H9 (cell line): Measurements from ENCODE around the gene GIMAP6. TPM values are rescaled to one million over a fixed set of nuclear protein-coding genes. Genes with fewer than 3 reads are reported as not detected.

Source experiments
- DNase-seq: peaks from one replicate; pipeline ENCODE4 v3.0.0-alpha.2; 2017
- H2AFZ ChIP-seq: one replicate; pipeline ENCODE4 v1.6.1; 2013; ENCODE audit warnings: mild to moderate bottlenecking, low read length, control low read depth, moderate library complexity
- H2AK5ac ChIP-seq: 2 replicates; pipeline ENCODE4 v1.6.1; 2013; ENCODE audit warnings: low read length, control low read depth, mixed read lengths; ENCODE audit not compliant: insufficient read length
- H2BK120ac ChIP-seq: one replicate; pipeline ENCODE4 v1.6.1; 2013; ENCODE audit warnings: low read depth, mild to moderate bottlenecking, low read length, control low read depth, inconsistent platforms; ENCODE audit not compliant: poor library complexity, severe bottlenecking
- H2BK12ac ChIP-seq: 2 replicates; pipeline ENCODE4 v1.6.1; 2013; ENCODE audit warnings: low read length, control low read depth, mixed read lengths, low read depth; ENCODE audit not compliant: insufficient read length
- H2BK15ac ChIP-seq: 2 replicates; pipeline ENCODE4 v1.6.1; 2013; ENCODE audit warnings: low read depth, low read length, control low read depth
- H2BK20ac ChIP-seq: one replicate; pipeline ENCODE4 v1.6.1; 2013; ENCODE audit warnings: low read depth, mild to moderate bottlenecking, low read length, control low read depth, inconsistent platforms; ENCODE audit not compliant: poor library complexity, severe bottlenecking
- H2BK5ac ChIP-seq: 2 replicates; pipeline ENCODE4 v1.6.1; 2013; ENCODE audit warnings: low read length, control low read depth, mixed read lengths; ENCODE audit not compliant: insufficient read length
- H3K14ac ChIP-seq: 2 replicates; pipeline ENCODE4 v1.6.1; 2013; ENCODE audit warnings: low read length, control low read depth; ENCODE audit not compliant: insufficient read depth
- H3K18ac ChIP-seq: 2 replicates; pipeline ENCODE4 v1.6.1; 2013; ENCODE audit warnings: low read depth, mild to moderate bottlenecking, mixed read lengths, low read length, control low read depth; ENCODE audit not compliant: insufficient read length
- H3K23ac ChIP-seq: 2 replicates; pipeline ENCODE4 v1.6.1; 2013; ENCODE audit warnings: low read length, control low read depth, mixed read lengths, low read depth; ENCODE audit not compliant: insufficient read length
- H3K23me2 ChIP-seq: 2 replicates; pipeline ENCODE4 v1.6.1; 2013; ENCODE audit warnings: low read depth, mild to moderate bottlenecking, mixed read lengths, low read length, control low read depth; ENCODE audit not compliant: insufficient read length, poor library complexity, severe bottlenecking
- H3K27ac ChIP-seq: 2 replicates; pipeline ENCODE4 v1.5.1; 2013; ENCODE audit warnings: low read length, control low read depth, mixed read lengths, low read depth; ENCODE audit not compliant: insufficient read length
- H3K27me3 ChIP-seq: 2 replicates; pipeline ENCODE4 v1.6.1; 2013; ENCODE audit warnings: low read length, control low read depth, inconsistent platforms; ENCODE audit not compliant: insufficient read depth
- H3K4ac ChIP-seq: 2 replicates; pipeline ENCODE4 v1.6.1; 2013; ENCODE audit warnings: low read depth, mild to moderate bottlenecking, control low read depth, inconsistent platforms, low read length, moderate library complexity
- H3K4me1 ChIP-seq: 2 replicates; pipeline ENCODE4 v1.6.1; 2013; ENCODE audit warnings: low read length, control low read depth, inconsistent platforms; ENCODE audit not compliant: insufficient read depth
- H3K4me2 ChIP-seq: 2 replicates; pipeline ENCODE4 v1.6.1; 2013; ENCODE audit warnings: low read length, control low read depth, mixed read lengths; ENCODE audit not compliant: insufficient read length, insufficient read depth
- H3K56ac ChIP-seq: 2 replicates; pipeline ENCODE4 v1.6.1; 2013; ENCODE audit warnings: low read depth, mild to moderate bottlenecking, mixed read lengths, low read length, control low read depth; ENCODE audit not compliant: insufficient read length
- H3K79me1 ChIP-seq: 2 replicates; pipeline ENCODE4 v1.6.1; 2013; ENCODE audit warnings: low read depth, mild to moderate bottlenecking, moderate library complexity, low read length, control low read depth, inconsistent platforms; ENCODE audit not compliant: insufficient read depth, poor library complexity, severe bottlenecking
- H3K79me2 ChIP-seq: 2 replicates; pipeline ENCODE4 v1.6.1; 2013; ENCODE audit warnings: low read length, control low read depth, inconsistent platforms; ENCODE audit not compliant: insufficient read depth
- H3K9ac ChIP-seq: 2 replicates; pipeline ENCODE4 v1.6.1; 2013; ENCODE audit warnings: low read length, control low read depth, mixed read lengths; ENCODE audit not compliant: insufficient read length; ENCODE audit errors: extremely low read depth
- H3K9me3 ChIP-seq: one replicate; pipeline ENCODE4 v1.6.1; 2013; ENCODE audit warnings: low read depth, low read length, inconsistent platforms; ENCODE audit not compliant: control insufficient read depth
- H3T11ph ChIP-seq: one replicate; pipeline ENCODE4 v1.6.1; 2013; ENCODE audit warnings: mild to moderate bottlenecking, low read length, control low read depth, inconsistent platforms
- H4K20me1 ChIP-seq: one replicate; pipeline ENCODE4 v1.6.1; 2013; ENCODE audit not compliant: control insufficient read depth, insufficient read length, insufficient read depth
- H4K5ac ChIP-seq: 2 replicates; pipeline ENCODE4 v1.6.1; 2013; ENCODE audit warnings: low read depth, mild to moderate bottlenecking, mixed read lengths, low read length, control low read depth; ENCODE audit not compliant: insufficient read length
- H4K8ac ChIP-seq: replicated peaks from 2 replicates; pipeline ENCODE4 v1.6.1; 2013; ENCODE audit warnings: low read length, control low read depth, mixed read lengths, low read depth; ENCODE audit not compliant: insufficient read length
- H4K91ac ChIP-seq: 2 replicates; pipeline ENCODE4 v1.6.1; 2013; ENCODE audit warnings: low read depth, mild to moderate bottlenecking, moderate library complexity, mixed read lengths, low read length, control low read depth; ENCODE audit not compliant: insufficient read length
- H3K27ac Mint-ChIP-seq, 3 experiments: 2 replicates in 2 of 3; 3 replicates in 1 of 3; pipeline ENCODE4 v1.8.0; 2020 to 2021; ENCODE audit warnings: mixed read lengths in 3 of 3, mild to moderate bottlenecking in 1 of 3, moderate library complexity in 1 of 3
- H3K27me3 Mint-ChIP-seq: 2 replicates; pipeline ENCODE4 v1.8.0; 2021; ENCODE audit warnings: low read depth, mild to moderate bottlenecking, moderate library complexity, mixed read lengths
- H3K36me3 Mint-ChIP-seq, 3 experiments: 2 replicates in 2 of 3; 3 replicates in 1 of 3; pipeline ENCODE4 v1.8.0; 2020 to 2021; ENCODE audit warnings: low read depth in 3 of 3, mixed read lengths in 3 of 3; ENCODE audit not compliant: insufficient read depth in 1 of 3
- H3K4me1 Mint-ChIP-seq, 2 experiments: 2 replicates each; pipeline ENCODE4 v1.8.0; 2020; ENCODE audit warnings: mixed read lengths in 2 of 2
- H3K4me3 Mint-ChIP-seq, 2 experiments: 2 replicates in 1 of 2; 3 replicates in 1 of 2; pipeline ENCODE4 v1.8.0; 2020 to 2021; ENCODE audit warnings: mild to moderate bottlenecking in 2 of 2, mixed read lengths in 2 of 2, moderate library complexity in 1 of 2
- H3K9me3 Mint-ChIP-seq, 2 experiments: 2 replicates in 1 of 2; 3 replicates in 1 of 2; pipeline ENCODE4 v1.8.0; 2020; ENCODE audit warnings: mild to moderate bottlenecking in 2 of 2, mixed read lengths in 2 of 2, moderate library complexity in 1 of 2
- WGBS: extraction: QIAGEN DNeasy Blood & Tissue Kit; methylation state at CpG from one replicate; pipeline ENCODE4 v1.1.7; 2013; ENCODE audit warnings: missing lambda C conversion rate, low lambda C conversion rate, mixed read lengths; ENCODE audit not compliant: insufficient read length; ENCODE audit errors: extremely low coverage; 5-methylcytosine and 5-hydroxymethylcytosine counted together
- total RNA-seq: library from RNA; stranded (reverse); gene quantifications from 2 replicates; pipeline ENCODE4 v1.2.1, GENCODE V29; 2021
- TF ChIP-seq, protein P1 (sequence below): fragments of 200-600 bp; sonication (generic); conservative IDR thresholded peaks from 3 replicates; pipeline ENCODE4 v1.8.0; 2021; ENCODE audit warnings: antibody characterized with exemption, mild to moderate bottlenecking

Gene GIMAP6
- total RNA-seq, 1 experiment from 2014 or later: not detected

GRCh38 chr7:150648353-150649079, 16.3 kb upstream of the GIMAP6 start:
- Histone ChIP-seq H3K79me1 (no peaks in the 10 kb centered on the region), H3K27me3 (no peaks in the 10 kb centered on the region), H2BK5ac (no peak overlapping the region), H4K5ac (no peak overlapping the region), H2AFZ (no peak overlapping the region), H2AK5ac (no peak overlapping the region), H3K18ac (no peak overlapping the region), H2BK20ac (no peak overlapping the region), H2BK120ac (no peak overlapping the region), H3K4me2 (no peak overlapping the region), H3K79me2 (no peaks in the 10 kb centered on the region), H4K8ac (no peak overlapping the region), H3K23ac (no peak overlapping the region), H2BK12ac (no peak overlapping the region), H3K9me3 (no peaks in the 10 kb centered on the region), H3K9ac (no peak overlapping the region), H3K56ac (no peak overlapping the region), H3K14ac (no peak overlapping the region), H4K91ac (no peak overlapping the region), H3T11ph (no peak overlapping the region), H3K4me1 (no peaks in the 10 kb centered on the region), H3K4ac (no peak overlapping the region), H4K20me1 (no peaks in the 10 kb centered on the region), H3K23me2 (no peaks in the 10 kb centered on the region), H2BK15ac (no peak overlapping the region), H3K27ac (no peak overlapping the region)
- Mint-ChIP-seq H3K9me3 (peaks cover 4 to 30% of the 10 kb centered on the region in 2 experiments; a peak in 4 of 5 replicates), H3K36me3 (no peaks in the 10 kb centered on the region; a peak in 3 of 7 replicates), H3K27ac (no peak overlapping the region), H3K4me3 (no peak overlapping the region), H3K4me1 (no peaks in the 10 kb centered on the region), H3K27me3 (peaks cover 42% of the 10 kb centered on the region)
- WGBS: no CpG with 5 or more reads among the region's 3 CpGs
- no peak for DNase-seq
- TF ChIP-seq, protein P1, sequence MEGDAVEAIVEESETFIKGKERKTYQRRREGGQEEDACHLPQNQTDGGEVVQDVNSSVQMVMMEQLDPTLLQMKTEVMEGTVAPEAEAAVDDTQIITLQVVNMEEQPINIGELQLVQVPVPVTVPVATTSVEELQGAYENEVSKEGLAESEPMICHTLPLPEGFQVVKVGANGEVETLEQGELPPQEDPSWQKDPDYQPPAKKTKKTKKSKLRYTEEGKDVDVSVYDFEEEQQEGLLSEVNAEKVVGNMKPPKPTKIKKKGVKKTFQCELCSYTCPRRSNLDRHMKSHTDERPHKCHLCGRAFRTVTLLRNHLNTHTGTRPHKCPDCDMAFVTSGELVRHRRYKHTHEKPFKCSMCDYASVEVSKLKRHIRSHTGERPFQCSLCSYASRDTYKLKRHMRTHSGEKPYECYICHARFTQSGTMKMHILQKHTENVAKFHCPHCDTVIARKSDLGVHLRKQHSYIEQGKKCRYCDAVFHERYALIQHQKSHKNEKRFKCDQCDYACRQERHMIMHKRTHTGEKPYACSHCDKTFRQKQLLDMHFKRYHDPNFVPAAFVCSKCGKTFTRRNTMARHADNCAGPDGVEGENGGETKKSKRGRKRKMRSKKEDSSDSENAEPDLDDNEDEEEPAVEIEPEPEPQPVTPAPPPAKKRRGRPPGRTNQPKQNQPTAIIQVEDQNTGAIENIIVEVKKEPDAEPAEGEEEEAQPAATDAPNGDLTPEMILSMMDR: no peak
